ENCODE results near the gene ZMAT1. TPM values are rescaled to one million over a fixed set of nuclear protein-coding genes. Genes with fewer than 3 reads are reported as not detected.
A peak's percentile ranks its signal among the peaks of the same experiment; 100 is the strongest.

Gene ZMAT1
- total RNA-seq, 3 donors from 2014 or later (not counting 1 experiment from before 2014, with no cell fraction given), result 13.5 to 14.9 (median 14.3) TPM

DNA sequence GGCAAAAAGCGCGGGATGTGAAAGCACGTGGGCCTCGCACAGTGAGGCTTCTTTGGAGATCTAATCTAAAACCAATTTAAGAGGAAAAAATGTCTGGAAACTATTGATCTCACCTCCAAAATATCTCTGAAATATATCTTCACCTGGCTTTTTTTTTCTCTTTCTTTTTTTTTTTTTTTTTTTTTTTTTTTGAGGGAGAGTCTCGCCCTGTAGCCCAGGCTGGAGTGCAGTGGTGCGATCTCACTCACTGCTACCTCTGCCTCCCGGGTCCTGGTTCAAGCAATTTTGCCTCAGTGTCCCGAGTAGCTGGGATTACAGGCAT lies 383 bp upstream of the ZMAT1 start:
- no peak for TF ChIP-seq CTCF (IDR thresholded peaks at IDR 0.05)
- peak overlapping the region; percentile 92 for H3K27ac ChIP-seq (ENCODE audit: low read length)
- intact Hi-C loops (cut with micrococcal nuclease), result loop anchor here (5.0 kb wide), 1 partner anchor 515 kb away; no protein-coding TSS in a partner anchor
- no peaks in the 10 kb centered on the region for H3K27me3 Mint-ChIP-seq (ENCODE audit: low read depth in 2 of 2)
- peak overlapping the region; percentile 86 for H3K4me3 Mint-ChIP-seq
- peak overlapping the region; percentile 50 for H3K4me3 ChIP-seq (ENCODE audit: low read length)
- no peaks in the 10 kb centered on the region for H3K36me3 Mint-ChIP-seq
- H3K4me1 Mint-ChIP-seq, result peaks cover 8 to 18% of the 10 kb centered on the region in 2 donors
- H3K27me3 ChIP-seq (ENCODE audit: control insufficient read depth, insufficient read depth, low read length), result no peaks in the 10 kb centered on the region
- peak overlapping the region; percentile 72 to 96 for H3K27ac Mint-ChIP-seq
- H3K4me1 ChIP-seq (ENCODE audit: control insufficient read depth, insufficient read depth, low read length), result peaks cover 6% of the 10 kb centered on the region
- no peak for DNase-seq
- 0% methylated on average over 2 of the region's 8 CpGs for WGBS (ENCODE audit: insufficient coverage)
- no peaks in the 10 kb centered on the region for H3K9me3 Mint-ChIP-seq
- no peaks in the 10 kb centered on the region for H3K36me3 ChIP-seq (ENCODE audit: control insufficient read depth, insufficient read depth, low read length)
- ATAC-seq, result no peak
- no peaks in the 10 kb centered on the region for H3K9me3 ChIP-seq (ENCODE audit: control insufficient read depth, insufficient read depth, low read length)

DNA sequence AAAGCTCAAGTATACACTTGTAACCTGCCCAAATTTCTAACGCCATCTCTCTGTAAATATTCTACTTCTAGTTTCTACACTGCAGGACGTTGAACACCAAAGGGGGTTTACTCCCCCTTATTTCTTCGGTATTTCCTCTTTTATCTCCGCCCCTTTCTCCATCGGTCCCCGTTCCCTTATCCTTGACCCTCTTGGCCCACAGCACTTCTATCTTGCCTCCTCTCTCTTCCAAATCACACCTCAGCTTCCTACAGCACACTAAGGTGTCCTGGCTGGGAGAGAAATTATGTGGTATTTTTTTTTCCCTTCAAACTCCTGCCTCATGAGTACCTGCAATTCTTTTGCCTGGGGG lies 715 bp downstream of the ZMAT1 start:
- H3K9me3 Mint-ChIP-seq, result no peaks in the 10 kb centered on the region

DNA sequence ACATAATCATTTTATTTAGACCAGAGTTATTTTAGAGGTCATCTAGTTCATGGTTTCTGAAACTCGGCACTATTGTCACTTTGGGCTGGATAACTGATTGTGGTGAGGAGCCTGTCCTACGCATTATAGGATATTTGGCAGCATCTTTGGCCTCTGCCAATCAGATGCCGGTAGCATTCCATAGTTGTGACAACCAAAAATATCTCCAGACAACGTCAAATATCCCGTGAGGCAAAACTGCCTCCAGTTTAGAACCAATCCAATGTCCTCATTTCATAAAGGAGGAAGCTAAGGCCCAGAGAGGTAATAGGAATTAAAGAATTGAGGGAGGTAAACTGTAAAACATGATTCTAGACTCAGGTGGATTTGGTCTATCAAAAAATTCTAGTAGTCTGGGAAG lies 6.1 kb downstream of the ZMAT1 start:
- 97% methylated on average over 4 of the region's 5 CpGs for WGBS (ENCODE audit: insufficient coverage)
- Mint-ChIP-seq H3K27ac (no peak overlapping the region), H3K9me3 (no peaks in the 10 kb centered on the region), H3K4me3 (no peak overlapping the region), H3K27me3 (ENCODE audit: low read depth in 2 of 2) (no peaks in the 10 kb centered on the region), H3K36me3 (no peaks in the 10 kb centered on the region), H3K4me1 (peaks cover under 1 to 1% of the 10 kb centered on the region in 2 donors)
- intact Hi-C loops (cut with micrococcal nuclease), result no loop called here
- H3K9me3 ChIP-seq (ENCODE audit: control insufficient read depth, insufficient read depth, low read length), result no peaks in the 10 kb centered on the region
- no peak overlapping the region for H3K4me3 ChIP-seq (ENCODE audit: low read length)
- no peaks in the 10 kb centered on the region for H3K36me3 ChIP-seq (ENCODE audit: control insufficient read depth, insufficient read depth, low read length)
- no peak for ATAC-seq
- no peaks in the 10 kb centered on the region for H3K4me1 ChIP-seq (ENCODE audit: control insufficient read depth, insufficient read depth, low read length)
- DNase-seq, result no peak
- no peak for TF ChIP-seq CTCF (IDR thresholded peaks at IDR 0.05)
- no peaks in the 10 kb centered on the region for H3K27me3 ChIP-seq (ENCODE audit: control insufficient read depth, insufficient read depth, low read length)
- H3K27ac ChIP-seq (ENCODE audit: low read length), result no peak overlapping the region

More for the DNA sequence above, 715 bp downstream of the ZMAT1 start:
- H3K4me1 ChIP-seq (ENCODE audit: control insufficient read depth, insufficient read depth, low read length), result peaks cover 6% of the 10 kb centered on the region
- Mint-ChIP-seq H3K27ac (peak overlapping the region; percentile 72 to 96), H3K27me3 (ENCODE audit: low read depth in 2 of 2) (no peaks in the 10 kb centered on the region), H3K36me3 (no peaks in the 10 kb centered on the region), H3K4me1 (peaks cover 8 to 18% of the 10 kb centered on the region in 2 donors), H3K4me3 (peak overlapping the region; percentile 74)
- H3K9me3 ChIP-seq (ENCODE audit: control insufficient read depth, insufficient read depth, low read length), result no peaks in the 10 kb centered on the region
- peak overlapping the region; percentile 92 for H3K27ac ChIP-seq (ENCODE audit: low read length)
- no peaks in the 10 kb centered on the region for H3K27me3 ChIP-seq (ENCODE audit: control insufficient read depth, insufficient read depth, low read length)
- 4% methylated on average over 6 of the region's 6 CpGs for WGBS (ENCODE audit: insufficient coverage)
- H3K36me3 ChIP-seq (ENCODE audit: control insufficient read depth, insufficient read depth, low read length), result no peaks in the 10 kb centered on the region
- no peak for ATAC-seq
- TF ChIP-seq CTCF (IDR thresholded peaks at IDR 0.05), result no peak
- no peak for DNase-seq
- H3K4me3 ChIP-seq (ENCODE audit: low read length), result peak overlapping the region; percentile 50
- intact Hi-C loops (cut with micrococcal nuclease), result loop anchor here (5.0 kb wide), 1 partner anchor 514 kb away; no protein-coding TSS in a partner anchor

GRCh38 chrX:101918751-101919150 lies 13.1 kb downstream of the ZMAT1 start:
- Histone ChIP-seq H3K27me3 (ENCODE audit: control insufficient read depth, insufficient read depth, low read length) (no peaks in the 10 kb centered on the region), H3K4me1 (ENCODE audit: control insufficient read depth, insufficient read depth, low read length) (no peaks in the 10 kb centered on the region), H3K27ac (ENCODE audit: low read length) (no peak overlapping the region), H3K9me3 (ENCODE audit: control insufficient read depth, insufficient read depth, low read length) (no peaks in the 10 kb centered on the region), H3K36me3 (ENCODE audit: control insufficient read depth, insufficient read depth, low read length) (no peaks in the 10 kb centered on the region), H3K4me3 (ENCODE audit: low read length) (no peak overlapping the region)
- TF ChIP-seq CTCF (IDR thresholded peaks at IDR 0.05), result no peak
- intact Hi-C loops (cut with micrococcal nuclease), result no loop called here
- Mint-ChIP-seq H3K4me3 (no peak overlapping the region), H3K9me3 (no peaks in the 10 kb centered on the region), H3K27me3 (ENCODE audit: low read depth in 2 of 2) (peaks cover 0 to 9% of the 10 kb centered on the region in 2 donors), H3K4me1 (no peaks in the 10 kb centered on the region), H3K27ac (no peak overlapping the region), H3K36me3 (no peaks in the 10 kb centered on the region)
- no peak for ATAC-seq
- WGBS (ENCODE audit: insufficient coverage), result 85% methylated on average over 1 of the region's 1 CpG
- no peak for DNase-seq
